ENCODE data around the gene MIGA2. TPM values are rescaled to one million over a fixed set of nuclear protein-coding genes. Genes with fewer than 3 reads are reported as not detected.

MIGA2 gene
- total and polyA plus RNA-seq, 8 donors, result 7.5 to 30.9 (median 9.8) TPM

GRCh38 chr9:129063061-129063460 is 26.6 kb downstream of the MIGA2 start:
- DNase-seq (peak in 1 of 6 donors; percentile 55), FAIRE-seq (no peak), ATAC-seq (no peak)
- Histone ChIP-seq H3K27ac (no peak overlapping the region), H3K4me3 (no peak overlapping the region), H3K36me3 (peaks cover 0 to 6% (median 5%) of the 10 kb centered on the region in 3 donors), H3K27me3 (no peaks in the 10 kb centered on the region), H3K9me3 (no peaks in the 10 kb centered on the region), H3K4me1 (no peaks in the 10 kb centered on the region)
- WGBS, 2 donors, result 92 to 94% methylated on average over 9 of the region's 9 CpGs
- TF ChIP-seq CTCF (IDR thresholded peaks at IDR 0.05), result no peak
- intact Hi-C loops (cut with DNase I), result no loop called here

GRCh38 chr9:129064499-129064908 is 28.1 kb downstream of the MIGA2 start:
- intact Hi-C loops (cut with DNase I), result no loop called here
- DNase-seq (no peak), ATAC-seq (no peak), FAIRE-seq (no peak)
- Histone ChIP-seq H3K4me1 (no peaks in the 10 kb centered on the region), H3K27me3 (no peaks in the 10 kb centered on the region), H3K9me3 (no peaks in the 10 kb centered on the region), H3K36me3 (peaks cover 0 to 6% (median 5%) of the 10 kb centered on the region in 3 donors), H3K27ac (no peak overlapping the region), H3K4me3 (no peak overlapping the region)
- 93 to 97% methylated on average over 8 of the region's 8 CpGs for WGBS, 2 donors
- TF ChIP-seq CTCF (IDR thresholded peaks at IDR 0.05), result no peak

GRCh38 chr9:129068110-129068509 is 31.7 kb downstream of the MIGA2 start:
- 92 to 93% methylated on average over 19 of the region's 19 CpGs for WGBS, 2 donors
- Histone ChIP-seq H3K36me3 (peaks cover 0 to 1% (median 1%) of the 10 kb centered on the region in 3 donors), H3K4me1 (no peaks in the 10 kb centered on the region), H3K27me3 (no peaks in the 10 kb centered on the region), H3K4me3 (no peak overlapping the region), H3K9me3 (no peaks in the 10 kb centered on the region), H3K27ac (no peak overlapping the region)
- intact Hi-C loops (cut with DNase I), result no loop called here
- DNase-seq (no peak), ATAC-seq (no peak), FAIRE-seq (no peak)
- TF ChIP-seq CTCF (IDR thresholded peaks at IDR 0.05), result no peak

GRCh38 chr9:129068990-129069861 is 32.8 kb downstream of the MIGA2 start:
- 72 to 78% methylated on average over 31 of the region's 31 CpGs for WGBS, 2 donors
- FAIRE-seq, result no peak
- no peak overlapping the region for H3K4me3 ChIP-seq
- peak in 5 of 6 donors; percentile 48 to 70 (median 66) for DNase-seq
- TF ChIP-seq CTCF (IDR thresholded peaks at IDR 0.05), result no peak
- H3K27me3 ChIP-seq, result no peaks in the 10 kb centered on the region
- peak; percentile 83 to 93 (median 90) for ATAC-seq
- H3K9me3 ChIP-seq, result no peaks in the 10 kb centered on the region
- no peaks in the 10 kb centered on the region for H3K4me1 ChIP-seq
- H3K27ac ChIP-seq, result peak overlapping the region in 1 of 4 donors; percentile 54
- intact Hi-C loops (cut with DNase I), result no loop called here
- no peaks in the 10 kb centered on the region for H3K36me3 ChIP-seq

Measured in pancreas (tissue), 10 donors.